ENCODE results near the gene ARHGAP15.

Gene ARHGAP15

GRCh38 chr2:143481733-143482132 is 352.5 kb downstream of the ARHGAP15 start:
- Histone ChIP-seq H3K9ac (no peak overlapping the region), H3K4me1 (ENCODE audit: low read depth, poor library complexity, severe bottlenecking) (no peaks in the 10 kb centered on the region), H3K79me2 (ENCODE audit: insufficient read depth, low read depth) (no peaks in the 10 kb centered on the region), H3K4me2 (no peak overlapping the region), H3K36me3 (ENCODE audit: insufficient read depth) (no peaks in the 10 kb centered on the region), H4K20me1 (ENCODE audit: insufficient read depth) (no peaks in the 10 kb centered on the region), H3K4me3 (IDR thresholded peaks at IDR 0.05; ENCODE audit: insufficient read depth, low read depth, low read length) (no peak overlapping the region), H2AFZ (ENCODE audit: low read depth) (no peak overlapping the region), H3K27me3 (ENCODE audit: insufficient read depth, low read depth) (no peaks in the 10 kb centered on the region), H3K27ac (no peak overlapping the region)
- no peak for TF ChIP-seq CTCF (conservative IDR thresholded peaks at IDR 0.05; ENCODE audit: low read depth, low read length)

GRCh38 chr2:143482316-143482715 is 353.1 kb downstream of the ARHGAP15 start:
- Histone ChIP-seq H4K20me1 (ENCODE audit: insufficient read depth) (no peaks in the 10 kb centered on the region), H3K27me3 (ENCODE audit: insufficient read depth, low read depth) (no peaks in the 10 kb centered on the region), H3K79me2 (ENCODE audit: insufficient read depth, low read depth) (no peaks in the 10 kb centered on the region), H3K36me3 (ENCODE audit: insufficient read depth) (no peaks in the 10 kb centered on the region), H3K4me2 (no peak overlapping the region), H3K9ac (no peak overlapping the region), H3K4me3 (IDR thresholded peaks at IDR 0.05; ENCODE audit: insufficient read depth, low read depth, low read length) (no peak overlapping the region), H2AFZ (ENCODE audit: low read depth) (no peak overlapping the region), H3K27ac (no peak overlapping the region), H3K4me1 (ENCODE audit: low read depth, poor library complexity, severe bottlenecking) (no peaks in the 10 kb centered on the region)
- no peak for TF ChIP-seq CTCF (conservative IDR thresholded peaks at IDR 0.05; ENCODE audit: low read depth, low read length)

- Histone ChIP-seq H3K4me2 (no peak overlapping the region), H3K79me2 (ENCODE audit: insufficient read depth, low read depth) (no peaks in the 10 kb centered on the region), H3K9ac (no peak overlapping the region), H3K27ac (no peak overlapping the region), H3K36me3 (ENCODE audit: insufficient read depth) (no peaks in the 10 kb centered on the region), H3K4me1 (ENCODE audit: low read depth, poor library complexity, severe bottlenecking) (no peaks in the 10 kb centered on the region), H2AFZ (ENCODE audit: low read depth) (no peak overlapping the region), H3K27me3 (ENCODE audit: insufficient read depth, low read depth) (no peaks in the 10 kb centered on the region), H4K20me1 (ENCODE audit: insufficient read depth) (no peaks in the 10 kb centered on the region), H3K4me3 (IDR thresholded peaks at IDR 0.05; ENCODE audit: insufficient read depth, low read depth, low read length) (no peak overlapping the region)
- no peak for TF ChIP-seq CTCF (conservative IDR thresholded peaks at IDR 0.05; ENCODE audit: low read depth, low read length)
These were observed 353.6 kb downstream of the ARHGAP15 start for GRCh38 chr2:143482771-143483170.

GRCh38 chr2:143486976-143487375 is 357.8 kb downstream of the ARHGAP15 start:
- peaks cover 7% of the 10 kb centered on the region for H3K4me1 ChIP-seq (ENCODE audit: low read depth, poor library complexity, severe bottlenecking)
- H3K4me3 ChIP-seq (IDR thresholded peaks at IDR 0.05; ENCODE audit: insufficient read depth, low read depth, low read length): no peak overlapping the region
- no peaks in the 10 kb centered on the region for H4K20me1 ChIP-seq (ENCODE audit: insufficient read depth)
- H2AFZ ChIP-seq (ENCODE audit: low read depth): no peak overlapping the region
- H3K27me3 ChIP-seq (ENCODE audit: insufficient read depth, low read depth): no peaks in the 10 kb centered on the region
- TF ChIP-seq CTCF (conservative IDR thresholded peaks at IDR 0.05; ENCODE audit: low read depth, low read length): no peak
- H3K79me2 ChIP-seq (ENCODE audit: insufficient read depth, low read depth): no peaks in the 10 kb centered on the region
- H3K9ac ChIP-seq: no peak overlapping the region
- no peak overlapping the region for H3K27ac ChIP-seq
- no peaks in the 10 kb centered on the region for H3K36me3 ChIP-seq (ENCODE audit: insufficient read depth)
- no peak overlapping the region for H3K4me2 ChIP-seq

Data from KMS-11 (cell line).